ENCODE measurements around the gene SHROOM3. TPM values are rescaled to one million over a fixed set of nuclear protein-coding genes. Genes with fewer than 3 reads are reported as not detected.

Gene SHROOM3
- total RNA-seq, 1 experiment from 2014 or later: 27.6 TPM

DNA sequence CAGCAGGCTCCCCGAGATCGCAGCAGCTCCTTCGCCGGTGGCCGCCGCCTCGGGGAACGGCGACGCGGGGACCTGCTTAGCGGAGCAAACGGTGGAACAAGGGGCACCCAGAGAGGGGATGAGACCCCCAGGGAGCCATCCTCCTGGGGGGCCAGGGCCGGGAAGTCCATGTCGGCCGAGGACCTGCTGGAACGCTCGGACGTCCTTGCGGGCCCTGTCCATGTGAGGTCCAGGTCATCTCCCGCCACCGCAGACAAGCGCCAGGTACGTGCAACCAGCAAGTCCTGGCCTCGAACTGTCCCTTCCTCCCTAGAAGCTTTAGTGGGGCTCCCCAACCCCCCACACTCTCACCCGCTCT lies 306.6 kb downstream of the SHROOM3 start:
- no peak overlapping the region for H2BK20ac ChIP-seq (ENCODE audit: low read depth, low read length, poor library complexity, severe bottlenecking)
- H2BK5ac ChIP-seq (ENCODE audit: insufficient read length, low read length): no peak overlapping the region
- H3K23ac ChIP-seq (ENCODE audit: insufficient read length, low read depth, low read length): no peak overlapping the region
- no peak overlapping the region for H3K4me2 ChIP-seq (ENCODE audit: insufficient read depth, insufficient read length, low read length)
- TF ChIP-seq, protein P1, sequence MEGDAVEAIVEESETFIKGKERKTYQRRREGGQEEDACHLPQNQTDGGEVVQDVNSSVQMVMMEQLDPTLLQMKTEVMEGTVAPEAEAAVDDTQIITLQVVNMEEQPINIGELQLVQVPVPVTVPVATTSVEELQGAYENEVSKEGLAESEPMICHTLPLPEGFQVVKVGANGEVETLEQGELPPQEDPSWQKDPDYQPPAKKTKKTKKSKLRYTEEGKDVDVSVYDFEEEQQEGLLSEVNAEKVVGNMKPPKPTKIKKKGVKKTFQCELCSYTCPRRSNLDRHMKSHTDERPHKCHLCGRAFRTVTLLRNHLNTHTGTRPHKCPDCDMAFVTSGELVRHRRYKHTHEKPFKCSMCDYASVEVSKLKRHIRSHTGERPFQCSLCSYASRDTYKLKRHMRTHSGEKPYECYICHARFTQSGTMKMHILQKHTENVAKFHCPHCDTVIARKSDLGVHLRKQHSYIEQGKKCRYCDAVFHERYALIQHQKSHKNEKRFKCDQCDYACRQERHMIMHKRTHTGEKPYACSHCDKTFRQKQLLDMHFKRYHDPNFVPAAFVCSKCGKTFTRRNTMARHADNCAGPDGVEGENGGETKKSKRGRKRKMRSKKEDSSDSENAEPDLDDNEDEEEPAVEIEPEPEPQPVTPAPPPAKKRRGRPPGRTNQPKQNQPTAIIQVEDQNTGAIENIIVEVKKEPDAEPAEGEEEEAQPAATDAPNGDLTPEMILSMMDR (conservative IDR thresholded peaks at IDR 0.05): no peak
- H3K9ac ChIP-seq (ENCODE audit: extremely low read depth, insufficient read length, low read length): no peak overlapping the region
- no peak overlapping the region for H3K27ac ChIP-seq (ENCODE audit: insufficient read length, low read depth, low read length)
- Mint-ChIP-seq H3K27ac (peak overlapping the region in 2 of 3 experiments; percentile 44 to 93; a peak in 4 of 7 replicates), H3K4me1 (0 out of 4 replicates have a peak, but pooled peaks cover 0 to 2% of the 10 kb centered on the region in 2 experiments), H3K9me3 (no peaks in the 10 kb centered on the region; a peak in 1 of 5 replicates), H3K4me3 (peak overlapping the region in 1 of 2 experiments; percentile 16; a peak in 1 of 5 replicates), H3K36me3 (ENCODE audit: insufficient read depth in 1 of 3, low read depth in 3 of 3) (peaks cover 23 to 39% (median 25%) of the 10 kb centered on the region in 3 experiments; a peak in 6 of 7 replicates), H3K27me3 (ENCODE audit: low read depth) (no peaks in the 10 kb centered on the region)
- no CpG with 5 or more reads among the region's 26 CpGs for WGBS (ENCODE audit: extremely low coverage, insufficient read length, low lambda C conversion rate)
- H4K5ac ChIP-seq (ENCODE audit: insufficient read length, low read depth, low read length): no peak overlapping the region
- H4K20me1 ChIP-seq (ENCODE audit: control insufficient read depth, insufficient read depth, insufficient read length): no peaks in the 10 kb centered on the region
- no peak overlapping the region for H3K18ac ChIP-seq (ENCODE audit: insufficient read length, low read depth, low read length)
- H3K9me3 ChIP-seq (ENCODE audit: control insufficient read depth, low read depth, low read length): no peaks in the 10 kb centered on the region
- no peak overlapping the region for H3K4ac ChIP-seq (ENCODE audit: low read depth, low read length)
- H3K56ac ChIP-seq (ENCODE audit: insufficient read length, low read depth, low read length): no peak overlapping the region
- H2BK120ac ChIP-seq (ENCODE audit: low read depth, low read length, poor library complexity, severe bottlenecking): no peak overlapping the region
- H2AK5ac ChIP-seq (ENCODE audit: insufficient read length, low read length): no peak overlapping the region
- H3T11ph ChIP-seq (ENCODE audit: low read length): no peak overlapping the region
- no peak overlapping the region for H4K8ac ChIP-seq (replicated peaks; ENCODE audit: insufficient read length, low read depth, low read length)
- no peaks in the 10 kb centered on the region for H3K79me2 ChIP-seq (ENCODE audit: insufficient read depth, low read length)
- no peaks in the 10 kb centered on the region for H3K23me2 ChIP-seq (ENCODE audit: insufficient read length, low read depth, low read length, poor library complexity, severe bottlenecking)
- no peak overlapping the region for H2AFZ ChIP-seq (ENCODE audit: low read length)
- no peak for DNase-seq
- H3K4me1 ChIP-seq (ENCODE audit: insufficient read depth, low read length): no peaks in the 10 kb centered on the region
- H3K27me3 ChIP-seq (ENCODE audit: insufficient read depth, low read length): no peaks in the 10 kb centered on the region
- no peaks in the 10 kb centered on the region for H3K79me1 ChIP-seq (ENCODE audit: insufficient read depth, low read depth, low read length, poor library complexity, severe bottlenecking)
- H3K14ac ChIP-seq (ENCODE audit: insufficient read depth, low read length): no peak overlapping the region
- H2BK12ac ChIP-seq (ENCODE audit: insufficient read length, low read depth, low read length): no peak overlapping the region
- H4K91ac ChIP-seq (ENCODE audit: insufficient read length, low read depth, low read length): no peak overlapping the region
- no peak overlapping the region for H2BK15ac ChIP-seq (ENCODE audit: low read depth, low read length)
